PC-9 (cell line): Measurements from ENCODE around the gene SUGCT. TPM values are rescaled to one million over a fixed set of nuclear protein-coding genes. Genes with fewer than 3 reads are reported as not detected.

Source experiments
- BruUV-seq: library from RNA; stranded (reverse); fragments of 400-500 nt; replicated peaks from 2 replicates; lab custom pipeline; 2021; lab: Mats Ljungman, UMichigan
- CTCF ChIA-PET: fragments of 300-600 bp; sonication (Branson Sonifier 250); formaldehyde crosslinking; loops from one replicate; lab custom pipeline; 2022; ENCODE audit warnings: antibody characterized with exemption; lab: Charles Lee
- POLR2A ChIA-PET: fragments of 300-600 bp; sonication (Branson Sonifier 250); formaldehyde crosslinking; loops from one replicate; lab custom pipeline; 2022; ENCODE audit warnings: antibody characterized with exemption; ENCODE audit not compliant: unreplicated experiment; lab: Charles Lee
- DNase-seq, 2 experiments: peaks; one replicate each; pipeline versions ENCODE4 v3.0.0 to v3.0.0-alpha.2; 2015 to 2022; ENCODE audit warnings: mixed read lengths in 1 of 2
- H2AFZ ChIP-seq: fragments of 200-600 bp; sonication (generic); 2 replicates; pipeline ENCODE4 v1.8.1; 2017; ENCODE audit warnings: antibody characterized with exemption
- H3F3A ChIP-seq: fragments of 200-600 bp; sonication (generic); 2 replicates; pipeline ENCODE4 v1.8.1; 2017; ENCODE audit warnings: antibody characterized with exemption, mild to moderate bottlenecking, low read depth; ENCODE audit not compliant: insufficient read depth
- H3K27ac ChIP-seq: fragments of 200-600 bp; sonication (generic); 2 replicates; pipeline ENCODE4 v1.6.1; 2016; ENCODE audit warnings: mixed run types
- H3K27me3 ChIP-seq: fragments of 200-600 bp; sonication (generic); 2 replicates; pipeline ENCODE4 v1.6.1; 2016; ENCODE audit warnings: low read depth, mixed run types; ENCODE audit not compliant: insufficient read depth
- H3K36me3 ChIP-seq: fragments of 200-600 bp; sonication (generic); 2 replicates; pipeline ENCODE4 v1.6.1; 2016; ENCODE audit warnings: low read depth, mixed run types
- H3K4me1 ChIP-seq: fragments of 200-600 bp; sonication (generic); replicated peaks from 2 replicates; pipeline ENCODE4 v1.6.1; 2016; ENCODE audit warnings: mixed run types; ENCODE audit not compliant: insufficient read depth
- H3K4me2 ChIP-seq: fragments of 200-600 bp; sonication (generic); 2 replicates; pipeline ENCODE4 v1.6.1; 2017; ENCODE audit warnings: mixed run types
- H3K4me3 ChIP-seq: fragments of 200-600 bp; sonication (generic); 2 replicates; pipeline ENCODE4 v1.6.1; 2016; ENCODE audit warnings: mixed run types
- H3K79me2 ChIP-seq: fragments of 200-600 bp; sonication (generic); 2 replicates; pipeline ENCODE4 v1.6.1; 2017; ENCODE audit warnings: low read depth, mixed run types
- H3K9me2 ChIP-seq: fragments of 200-600 bp; sonication (generic); 2 replicates; pipeline ENCODE4 v1.8.1; 2017; ENCODE audit warnings: mild to moderate bottlenecking; ENCODE audit not compliant: insufficient read depth
- H3K9me3 ChIP-seq: fragments of 200-600 bp; sonication (generic); 2 replicates; pipeline ENCODE4 v1.8.1; 2016; ENCODE audit warnings: low read depth; ENCODE audit not compliant: insufficient read depth
- H4K20me1 ChIP-seq: fragments of 200-600 bp; sonication (generic); 2 replicates; pipeline ENCODE4 v1.8.1; 2017; ENCODE audit not compliant: insufficient read depth
- CTCF ChIP-seq: fragments of 200-600 bp; sonication (generic); conservative IDR thresholded peaks from 2 replicates; pipeline ENCODE4 v1.6.1; 2017; ENCODE audit warnings: mixed run types, antibody characterized with exemption, mild to moderate bottlenecking, moderate library complexity
- EZH2 ChIP-seq: fragments of 200-600 bp; sonication (generic); IDR thresholded peaks from 2 replicates; pipeline ENCODE4 v1.8.0; 2017; ENCODE audit warnings: antibody characterized with exemption, low read depth
- intact Hi-C: fragments of 100-400 bp; cut with micrococcal nuclease; formaldehyde crosslinking; loops from one replicate; pipeline ENCODE4 v1.10.0; 2022; ENCODE audit not compliant: unreplicated experiment
- total RNA-seq: library from RNA; stranded (reverse); gene quantifications from 2 replicates; pipeline ENCODE4 v1.2.3, GENCODE V29; 2021

Gene SUGCT
- total RNA-seq, 1 experiment from 2014 or later = 3.5 TPM

- no peaks in the 10 kb centered on the region for H3K9me2 ChIP-seq
- no peak overlapping the region for H3K27ac ChIP-seq
- intact Hi-C loops = no loop called here
- no peaks in the 10 kb centered on the region for H4K20me1 ChIP-seq
- no peak overlapping the region for H3K4me2 ChIP-seq
- no TSS peak for BruUV-seq
- H3K4me1 ChIP-seq = peaks cover 13% of the 10 kb centered on the region
- H3K27me3 ChIP-seq = no peaks in the 10 kb centered on the region
- peaks cover 24% of the 10 kb centered on the region; the same call in 1 of the 2 replicates for H3K9me3 ChIP-seq
- H3F3A ChIP-seq = no peaks in the 10 kb centered on the region
- H3K79me2 ChIP-seq = no peaks in the 10 kb centered on the region
- no peak overlapping the region for H3K4me3 ChIP-seq
- TF ChIP-seq EZH2 (no peak), CTCF (no peak)
- H2AFZ ChIP-seq = no peak overlapping the region
- no peaks in the 10 kb centered on the region for H3K36me3 ChIP-seq
- ChIA-PET POLR2A (no interaction called here), CTCF (interaction anchor here (0.6 kb wide), 1 partner anchor 303 kb away, joined by 4 read pairs; no protein-coding TSS in a partner anchor)
- DNase-seq = no peak
These were observed 754.7 kb downstream of the SUGCT start for GRCh38 chr7:40889539-40889938.

GRCh38 chr7:40890088-40890692 lies 755.4 kb downstream of the SUGCT start:
- Histone ChIP-seq H3K4me3 (no peak overlapping the region), H3K4me2 (no peak overlapping the region), H4K20me1 (no peaks in the 10 kb centered on the region), H3K36me3 (no peaks in the 10 kb centered on the region), H2AFZ (no peak overlapping the region), H3K27ac (no peak overlapping the region), H3K4me1 (peaks cover 13% of the 10 kb centered on the region), H3K79me2 (no peaks in the 10 kb centered on the region), H3F3A (no peaks in the 10 kb centered on the region), H3K27me3 (no peaks in the 10 kb centered on the region), H3K9me3 (peaks cover 27% of the 10 kb centered on the region; the same call in 1 of the 2 replicates), H3K9me2 (no peaks in the 10 kb centered on the region)
- no peak for DNase-seq
- TF ChIP-seq EZH2 (no peak), CTCF (no peak)
- BruUV-seq = no TSS peak
- ChIA-PET CTCF (interaction anchor here (0.6 kb wide), 1 partner anchor 302 kb away, joined by 4 read pairs; no protein-coding TSS in a partner anchor), POLR2A (no interaction called here)
- intact Hi-C loops = no loop called here

- BruUV-seq = no TSS peak
- no peak overlapping the region for H3K4me2 ChIP-seq
- no peaks in the 10 kb centered on the region; the same call in 1 of the 2 replicates for H3K36me3 ChIP-seq
- no peak overlapping the region for H3K27ac ChIP-seq
- no peak overlapping the region for H2AFZ ChIP-seq
- no peak overlapping the region for H3K4me3 ChIP-seq
- intact Hi-C loops = no loop called here
- no peaks in the 10 kb centered on the region for H4K20me1 ChIP-seq
- no peaks in the 10 kb centered on the region for H3K9me2 ChIP-seq
- DNase-seq = no peak
- H3K9me3 ChIP-seq = peaks cover 32% of the 10 kb centered on the region
- CTCF ChIA-PET = no interaction called here
- POLR2A ChIA-PET = interaction anchor here (0.6 kb wide), 1 partner anchor 69 kb away, joined by 3 read pairs; no protein-coding TSS in a partner anchor
- H3K79me2 ChIP-seq = no peaks in the 10 kb centered on the region
- no peaks in the 10 kb centered on the region for H3K27me3 ChIP-seq
- TF ChIP-seq CTCF (no peak), EZH2 (no peak)
- H3F3A ChIP-seq = no peaks in the 10 kb centered on the region
- H3K4me1 ChIP-seq = 0 out of 2 replicates have a peak, but pooled peaks cover 5% of the 10 kb centered on the region
These were observed 756.4 kb downstream of the SUGCT start for GRCh38 chr7:40891232-40891631.
